Endothelial cell of umbilical vein (primary cell): ENCODE data around the gene PCGF3.

Experiments
- FOS ChIP-seq: IDR thresholded peaks from 2 replicates; pipeline ENCODE4 v1.6.1; 2011; ENCODE audit warnings: mild to moderate bottlenecking, low read length, moderate library complexity, borderline replicate concordance; ENCODE audit not compliant: insufficient read depth
- GATA2 ChIP-seq: IDR thresholded peaks from 2 replicates; pipeline ENCODE4 v1.7.0; 2011; ENCODE audit warnings: low read depth, mild to moderate bottlenecking, moderate library complexity, mixed read lengths, low read length; ENCODE audit not compliant: insufficient read length, insufficient read depth
- POLR2A ChIP-seq: IDR thresholded peaks from 2 replicates; pipeline ENCODE4 v1.6.1; 2012; ENCODE audit warnings: low read depth, mild to moderate bottlenecking, control low read depth, low read length
- POLR2AphosphoS5 ChIP-seq: IDR thresholded peaks from 2 replicates; pipeline ENCODE4 v1.6.1; 2012; ENCODE audit warnings: low read depth, mild to moderate bottlenecking, control low read depth, low read length, moderate library complexity; ENCODE audit not compliant: insufficient read depth
- TF ChIP-seq, protein P1 (sequence below), 2 donors: IDR thresholded peaks; 1 replicate in 1 of 2; 2 replicates in 1 of 2; pipeline ENCODE4 v1.5.1; 2011; ENCODE audit warnings: low read length in 2 of 2, mild to moderate bottlenecking in 2 of 2, moderate library complexity in 2 of 2, control low read depth in 1 of 2, inconsistent platforms in 1 of 2, low read depth in 1 of 2; ENCODE audit not compliant: insufficient read depth in 1 of 2; ENCODE audit errors: extremely low read depth in 1 of 2

GRCh38 chr4:686413-687040, 19.1 kb upstream of the PCGF3 start:
- TF ChIP-seq, protein P1, sequence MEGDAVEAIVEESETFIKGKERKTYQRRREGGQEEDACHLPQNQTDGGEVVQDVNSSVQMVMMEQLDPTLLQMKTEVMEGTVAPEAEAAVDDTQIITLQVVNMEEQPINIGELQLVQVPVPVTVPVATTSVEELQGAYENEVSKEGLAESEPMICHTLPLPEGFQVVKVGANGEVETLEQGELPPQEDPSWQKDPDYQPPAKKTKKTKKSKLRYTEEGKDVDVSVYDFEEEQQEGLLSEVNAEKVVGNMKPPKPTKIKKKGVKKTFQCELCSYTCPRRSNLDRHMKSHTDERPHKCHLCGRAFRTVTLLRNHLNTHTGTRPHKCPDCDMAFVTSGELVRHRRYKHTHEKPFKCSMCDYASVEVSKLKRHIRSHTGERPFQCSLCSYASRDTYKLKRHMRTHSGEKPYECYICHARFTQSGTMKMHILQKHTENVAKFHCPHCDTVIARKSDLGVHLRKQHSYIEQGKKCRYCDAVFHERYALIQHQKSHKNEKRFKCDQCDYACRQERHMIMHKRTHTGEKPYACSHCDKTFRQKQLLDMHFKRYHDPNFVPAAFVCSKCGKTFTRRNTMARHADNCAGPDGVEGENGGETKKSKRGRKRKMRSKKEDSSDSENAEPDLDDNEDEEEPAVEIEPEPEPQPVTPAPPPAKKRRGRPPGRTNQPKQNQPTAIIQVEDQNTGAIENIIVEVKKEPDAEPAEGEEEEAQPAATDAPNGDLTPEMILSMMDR (IDR thresholded peaks at IDR 0.05; ENCODE audit: extremely low read depth in 1 of 2, insufficient read depth in 1 of 2, low read depth in 1 of 2, low read length in 2 of 2): no peak
- TF ChIP-seq POLR2AphosphoS5: no peak
- TF ChIP-seq POLR2A: no peak
- TF ChIP-seq GATA2: no peak
- TF ChIP-seq FOS: no peak
